ENCODE measurements around the gene ACTR1A.

DNA sequence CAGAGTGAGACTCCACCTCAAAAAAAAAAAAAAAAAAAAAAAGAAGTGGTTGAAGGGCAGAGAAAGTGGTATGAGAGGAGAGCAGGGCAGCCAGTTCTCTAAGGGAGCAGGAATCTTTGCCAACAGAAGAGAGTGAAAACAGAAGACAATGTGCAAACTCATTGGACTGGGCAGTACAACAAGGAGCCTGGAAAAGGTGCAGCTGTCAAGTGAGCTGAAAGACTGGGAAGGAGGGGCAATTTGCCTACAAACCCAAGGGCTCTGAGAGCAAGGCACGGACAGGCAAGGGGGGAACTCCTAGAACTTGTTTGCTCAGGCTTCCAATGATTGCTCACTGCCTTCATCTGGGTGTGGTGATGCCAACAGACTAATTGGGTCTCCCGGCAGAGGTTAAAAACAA is 9.5 kb downstream of the ACTR1A start:
- TF ChIP-seq POLR2A (IDR thresholded peaks at IDR 0.05) (no peak), CTCF (IDR thresholded peaks at IDR 0.05) (no peak)

Data from esophagus squamous epithelium (tissue), 4 donors.